ENCODE data around the gene CEACAM18. TPM values are rescaled to one million over a fixed set of nuclear protein-coding genes. Genes with fewer than 3 reads are reported as not detected.

CEACAM18 gene
- total and polyA plus RNA-seq, 2 donors (not counting 3 experiments of a cell fraction or from before 2014, with no cell fraction given): not detected

- H3K79me2 ChIP-seq (ENCODE audit: control insufficient read depth, insufficient read depth, low read length): no peaks in the 10 kb centered on the region
- no peak for DNase-seq (ENCODE audit: low read depth, low spot score)
- ChIA-PET POLR2A (no interaction called here), CTCF (no interaction called here)
- dilution Hi-C loops (cut with MboI; ENCODE audit: extremely low pct_ligation_motif_present, low sequenced_read_pairs): no loop called here
- H3K4me3 ChIP-seq (replicated peaks in 1 of 3; ENCODE audit: insufficient read depth in 1 of 3, low read depth in 1 of 3, low read length in 3 of 3): no peak overlapping the region
- intact Hi-C loops (cut with micrococcal nuclease): no loop called here
- H3K9me3 ChIP-seq (replicated peaks; ENCODE audit: control insufficient read depth, insufficient read depth, low read length): no peaks in the 10 kb centered on the region
- H3K27me3 ChIP-seq (ENCODE audit: control insufficient read depth in 2 of 2, insufficient read depth in 2 of 2, low read length in 2 of 2): no peaks in the 10 kb centered on the region
- no peaks in the 10 kb centered on the region for H3K36me3 ChIP-seq (ENCODE audit: control insufficient read depth in 2 of 2, extremely low read depth in 1 of 2, insufficient read depth in 2 of 2, low read length in 2 of 2)
- no peak overlapping the region for H3K4me2 ChIP-seq (ENCODE audit: insufficient read depth, low read length)
- FAIRE-seq: no peak
- no peaks in the 10 kb centered on the region for H4K20me1 ChIP-seq (replicated peaks; ENCODE audit: control insufficient read depth, extremely low read depth, insufficient read depth, low read length)
- no peak overlapping the region for H3K9ac ChIP-seq (replicated peaks; ENCODE audit: extremely low read depth, insufficient read depth, low read length)
- TF ChIP-seq JUN (IDR thresholded peaks at IDR 0.05; ENCODE audit: borderline replicate concordance, insufficient read depth, insufficient read length, low read depth): no peak
- TF ChIP-seq EZH2 (IDR thresholded peaks at IDR 0.05; ENCODE audit: borderline replicate concordance, low read depth, low read length, severe bottlenecking): no peak
- TF ChIP-seq MAX (IDR thresholded peaks at IDR 0.05; ENCODE audit: insufficient read depth, insufficient read length): no peak
- no peaks in the 10 kb centered on the region for H3K9me1 ChIP-seq (replicated peaks; ENCODE audit: control insufficient read depth, extremely low read depth, insufficient read depth, low read length)
- H2AFZ ChIP-seq (ENCODE audit: low read depth, low read length): no peak overlapping the region
- no peaks in the 10 kb centered on the region for H3K4me1 ChIP-seq (ENCODE audit: control insufficient read depth, extremely low read depth, insufficient read depth, low read length)
- BruUV-seq (replicated peaks): no TSS peak
- no peak overlapping the region for H3K27ac ChIP-seq (ENCODE audit: insufficient read depth, low read depth, low read length)
Measured at GRCh38 chr19:51490676-51491075, 12.3 kb downstream of the CEACAM18 start.

- Histone ChIP-seq H3K27ac (ENCODE audit: insufficient read depth, low read depth, low read length) (no peak overlapping the region), H3K9me3 (replicated peaks; ENCODE audit: control insufficient read depth, insufficient read depth, low read length) (no peaks in the 10 kb centered on the region), H3K36me3 (ENCODE audit: control insufficient read depth in 2 of 2, extremely low read depth in 1 of 2, insufficient read depth in 2 of 2, low read length in 2 of 2) (no peaks in the 10 kb centered on the region), H4K20me1 (replicated peaks; ENCODE audit: control insufficient read depth, extremely low read depth, insufficient read depth, low read length) (no peaks in the 10 kb centered on the region), H3K27me3 (ENCODE audit: control insufficient read depth in 2 of 2, insufficient read depth in 2 of 2, low read length in 2 of 2) (no peaks in the 10 kb centered on the region), H3K4me2 (ENCODE audit: insufficient read depth, low read length) (no peak overlapping the region), H2AFZ (ENCODE audit: low read depth, low read length) (no peak overlapping the region), H3K9ac (replicated peaks; ENCODE audit: extremely low read depth, insufficient read depth, low read length) (no peak overlapping the region), H3K9me1 (replicated peaks; ENCODE audit: control insufficient read depth, extremely low read depth, insufficient read depth, low read length) (no peaks in the 10 kb centered on the region), H3K79me2 (ENCODE audit: control insufficient read depth, insufficient read depth, low read length) (no peaks in the 10 kb centered on the region), H3K4me1 (ENCODE audit: control insufficient read depth, extremely low read depth, insufficient read depth, low read length) (no peaks in the 10 kb centered on the region), H3K4me3 (replicated peaks in 1 of 3; ENCODE audit: insufficient read depth in 1 of 3, low read depth in 1 of 3, low read length in 3 of 3) (no peak overlapping the region)
- BruUV-seq (replicated peaks): no TSS peak
- dilution Hi-C loops (cut with MboI; ENCODE audit: extremely low pct_ligation_motif_present, low sequenced_read_pairs) (no loop called here), intact Hi-C loops (cut with micrococcal nuclease) (no loop called here)
- TF ChIP-seq EZH2 (IDR thresholded peaks at IDR 0.05; ENCODE audit: borderline replicate concordance, low read depth, low read length, severe bottlenecking) (no peak), FOS (IDR thresholded peaks at IDR 0.05; ENCODE audit: borderline replicate concordance, insufficient read depth, low read length) (no peak), MAX (IDR thresholded peaks at IDR 0.05; ENCODE audit: insufficient read depth, insufficient read length) (no peak), POLR2AphosphoS5 (IDR thresholded peaks at IDR 0.05; ENCODE audit: insufficient read depth, low read depth, low read length) (no peak), POLR2A (IDR thresholded peaks at IDR 0.05; ENCODE audit: low read depth, low read length) (no peak), MYC (IDR thresholded peaks at IDR 0.05; ENCODE audit: low read depth, low read length) (no peak), GATA2 (IDR thresholded peaks at IDR 0.05; ENCODE audit: insufficient read depth, insufficient read length, low read depth, low read length) (no peak), JUN (IDR thresholded peaks at IDR 0.05; ENCODE audit: borderline replicate concordance, insufficient read depth, insufficient read length, low read depth) (no peak), CTCF (IDR thresholded peaks at IDR 0.05; ENCODE audit: extremely low read depth in 1 of 2, insufficient read depth in 1 of 2, low read depth in 1 of 2, low read length in 2 of 2) (no peak)
- ChIA-PET POLR2A (no interaction called here), CTCF (no interaction called here)
- FAIRE-seq (no peak), DNase-seq (ENCODE audit: low read depth, low spot score) (no peak)
Measured at GRCh38 chr19:51491586-51491985, 13.2 kb downstream of the CEACAM18 start.
